OCI-LY1 (cell line): ENCODE results near the gene SUPT4H1.

Source experiments
- H2AFZ ChIP-seq: fragments of 200-600 bp; sonication (generic), shearing (Covaris generic); 2 replicates; pipeline ENCODE4 v1.6.0; 2014; ENCODE audit warnings: antibody characterized with exemption, mild to moderate bottlenecking, low read length
- H3F3A ChIP-seq: fragments of 200-600 bp; sonication (generic), shearing (Covaris generic); 2 replicates; pipeline ENCODE4 v1.6.0; 2014; ENCODE audit warnings: mild to moderate bottlenecking, antibody characterized with exemption, low read length, moderate library complexity; ENCODE audit not compliant: insufficient read depth
- H3K27ac ChIP-seq: fragments of 200-600 bp; sonication (generic); 2 replicates; pipeline ENCODE4 v1.5.1; 2014; ENCODE audit warnings: low read length, mixed run types, mild to moderate bottlenecking, low read depth; ENCODE audit not compliant: poor library complexity, severe bottlenecking
- H3K27me3 ChIP-seq: fragments of 200-600 bp; sonication (generic); 2 replicates; pipeline ENCODE4 v1.6.0; 2014; ENCODE audit warnings: antibody characterized with exemption, mild to moderate bottlenecking, low read length, moderate library complexity; ENCODE audit not compliant: insufficient read depth
- H3K36me3 ChIP-seq: fragments of 200-600 bp; sonication (generic); 2 replicates; pipeline ENCODE4 v1.6.1; 2014; ENCODE audit warnings: mild to moderate bottlenecking, antibody characterized with exemption, low read length, moderate library complexity, mixed read lengths; ENCODE audit not compliant: insufficient read depth
- H3K4me1 ChIP-seq: fragments of 200-600 bp; sonication (generic); 2 replicates; pipeline ENCODE4 v1.5.1; 2014; ENCODE audit warnings: mild to moderate bottlenecking, low read length, moderate library complexity; ENCODE audit not compliant: insufficient read depth, severe bottlenecking
- H3K4me2 ChIP-seq: fragments of 200-600 bp; sonication (generic), shearing (Covaris generic); 2 replicates; pipeline ENCODE4 v1.6.1; 2014; ENCODE audit warnings: low read length
- H3K4me3 ChIP-seq: fragments of 200-600 bp; sonication (generic); 2 replicates; pipeline ENCODE4 v1.5.1; 2014; ENCODE audit warnings: low read length, low read depth, mild to moderate bottlenecking, mixed read lengths; ENCODE audit not compliant: poor library complexity, severe bottlenecking
- H3K79me2 ChIP-seq: fragments of 200-600 bp; shearing (Covaris generic); 2 replicates; pipeline ENCODE4 v1.6.1; 2016; ENCODE audit warnings: mixed run types, low read length, mixed read lengths; ENCODE audit not compliant: insufficient read depth
- H3K9ac ChIP-seq: fragments of 200-600 bp; sonication (generic), shearing (Covaris generic); 2 replicates; pipeline ENCODE4 v1.6.1; 2014; ENCODE audit warnings: mild to moderate bottlenecking, low read length, mixed read lengths
- H3K9me2 ChIP-seq: fragments of 200-600 bp; sonication (generic), shearing (Covaris generic); 2 replicates; pipeline ENCODE4 v1.6.1; 2014; ENCODE audit warnings: low read depth, mild to moderate bottlenecking, low read length, mixed read lengths
- H3K9me3 ChIP-seq: fragments of 200-600 bp; shearing (Covaris generic); 2 replicates; pipeline ENCODE4 v1.6.1; 2014; ENCODE audit warnings: low read length, mixed read lengths
- H4K20me1 ChIP-seq: fragments of 200-600 bp; sonication (generic), shearing (Covaris generic); 2 replicates; pipeline ENCODE4 v1.6.0; 2016; ENCODE audit warnings: mild to moderate bottlenecking, low read length; ENCODE audit not compliant: insufficient read depth
- CTCF ChIP-seq: fragments of 200-600 bp; sonication (generic), shearing (Covaris generic); IDR thresholded peaks from 2 replicates; pipeline ENCODE4 v1.5.1; 2017; ENCODE audit warnings: mild to moderate bottlenecking, antibody characterized with exemption, low read length, moderate library complexity, mixed read lengths
- EZH2 ChIP-seq: fragments of 200-600 bp; sonication (generic), shearing (Covaris generic); IDR thresholded peaks from 2 replicates; pipeline ENCODE4 v1.8.0; 2017; ENCODE audit warnings: borderline replicate concordance, mixed run types, mild to moderate bottlenecking, antibody characterized with exemption, low read length, moderate library complexity, mixed read lengths

Gene SUPT4H1

GRCh38 chr17:58321571-58322525 lies 30.2 kb downstream of the SUPT4H1 start:
- TF ChIP-seq CTCF (no peak), EZH2 (no peak)
- H3K79me2 ChIP-seq, result no peaks in the 10 kb centered on the region
- H2AFZ ChIP-seq, result no peak overlapping the region
- no peaks in the 10 kb centered on the region for H3K9me2 ChIP-seq
- H3K4me2 ChIP-seq, result no peak overlapping the region
- no peaks in the 10 kb centered on the region for H3K9me3 ChIP-seq
- H3K9ac ChIP-seq, result no peak overlapping the region
- H3K27ac ChIP-seq, result no peak overlapping the region
- no peaks in the 10 kb centered on the region for H3K27me3 ChIP-seq
- no peaks in the 10 kb centered on the region for H3F3A ChIP-seq
- peaks cover 19% of the 10 kb centered on the region for H3K4me1 ChIP-seq
- no peak overlapping the region for H3K4me3 ChIP-seq
- 0 out of 2 replicates have a peak, but pooled peaks cover 11% of the 10 kb centered on the region for H3K36me3 ChIP-seq
- H4K20me1 ChIP-seq, result no peaks in the 10 kb centered on the region

GRCh38 chr17:58320570-58321323 lies 31.3 kb downstream of the SUPT4H1 start:
- H3K9me2 ChIP-seq, result no peaks in the 10 kb centered on the region
- H3K27ac ChIP-seq, result no peak overlapping the region
- H3K79me2 ChIP-seq, result no peaks in the 10 kb centered on the region
- peaks cover 19% of the 10 kb centered on the region for H3K4me1 ChIP-seq
- no peak overlapping the region for H3K4me3 ChIP-seq
- H3F3A ChIP-seq, result no peaks in the 10 kb centered on the region
- H3K9ac ChIP-seq, result no peak overlapping the region
- H3K4me2 ChIP-seq, result no peak overlapping the region
- H2AFZ ChIP-seq, result no peak overlapping the region
- H3K27me3 ChIP-seq, result no peaks in the 10 kb centered on the region
- no peaks in the 10 kb centered on the region for H4K20me1 ChIP-seq
- TF ChIP-seq EZH2 (no peak), CTCF (no peak)
- H3K36me3 ChIP-seq, result peaks cover 12% of the 10 kb centered on the region; the same call in 1 of the 2 replicates
- H3K9me3 ChIP-seq, result no peaks in the 10 kb centered on the region

- Histone ChIP-seq H3K27me3 (no peaks in the 10 kb centered on the region), H4K20me1 (no peaks in the 10 kb centered on the region), H3K9me3 (no peaks in the 10 kb centered on the region), H3K36me3 (peaks cover 17% of the 10 kb centered on the region; the same call in 1 of the 2 replicates), H3K9me2 (no peaks in the 10 kb centered on the region), H3F3A (no peaks in the 10 kb centered on the region), H3K27ac (no peak overlapping the region), H2AFZ (no peak overlapping the region), H3K4me2 (no peak overlapping the region), H3K4me1 (peaks cover 14% of the 10 kb centered on the region), H3K4me3 (no peak overlapping the region), H3K79me2 (no peaks in the 10 kb centered on the region), H3K9ac (no peak overlapping the region)
- no peak for TF ChIP-seq EZH2
- no peak for TF ChIP-seq CTCF
Measured at GRCh38 chr17:58320163-58320558, 31.8 kb downstream of the SUPT4H1 start.
